RCC 7860 (cell line): ENCODE measurements around the gene SORCS2.

Experiments used
- DNase-seq: peaks from one replicate; pipeline ENCODE4 v3.0.0-alpha.2; 2015; ENCODE audit warnings: low spot score
- FAIRE-seq: peaks from 2 replicates; lab custom pipeline; 2012; peaks lifted over from hg19 to GRCh38; lab: Jason Lieb, UNC

The SORCS2 gene

GRCh38 chr4:7740866-7741525 is 548.7 kb downstream of the SORCS2 start:
- DNase-seq (no peak), FAIRE-seq (no peak)

DNA sequence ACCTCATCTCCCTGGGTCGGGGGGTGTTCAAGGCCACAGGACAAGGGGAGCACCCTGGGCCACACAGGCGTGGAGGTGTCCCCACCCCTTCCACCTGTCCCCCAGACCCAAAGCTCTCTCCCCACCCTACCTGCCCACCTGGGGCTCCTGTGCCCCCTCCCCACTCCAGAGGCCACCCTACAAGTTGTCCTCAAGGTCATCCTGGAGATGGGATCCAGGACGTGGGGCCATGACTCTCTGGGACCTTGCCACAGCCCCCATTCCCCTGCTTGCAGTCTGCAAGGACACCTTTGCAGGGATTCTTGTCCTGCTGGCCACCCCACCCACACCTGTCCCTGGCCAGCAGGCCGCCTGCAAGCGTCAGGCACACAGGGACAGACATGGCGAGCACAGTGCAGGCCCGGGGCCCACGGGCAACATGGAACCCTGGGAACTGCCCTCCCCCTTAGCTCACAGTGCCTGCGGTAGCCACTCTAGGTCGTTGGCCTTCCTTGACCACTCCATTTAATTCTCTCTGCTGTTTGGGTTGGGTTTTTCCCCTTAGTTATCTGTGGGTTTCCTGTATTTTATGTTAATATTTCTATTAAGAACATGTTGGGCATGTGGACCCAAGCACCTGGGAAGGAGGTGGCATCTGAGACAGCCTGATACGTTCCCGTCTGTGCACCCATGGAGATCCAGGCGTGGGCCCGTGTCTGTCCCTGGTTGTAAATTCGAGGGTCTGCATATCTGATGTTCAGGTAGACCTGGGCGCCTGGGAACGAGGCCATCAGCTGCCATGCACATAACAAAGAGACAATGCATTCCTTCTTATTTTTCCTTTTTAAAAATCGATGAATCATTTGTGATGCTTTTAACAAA is 549.8 kb downstream of the SORCS2 start:
- FAIRE-seq (no peak), DNase-seq (no peak)

DNA sequence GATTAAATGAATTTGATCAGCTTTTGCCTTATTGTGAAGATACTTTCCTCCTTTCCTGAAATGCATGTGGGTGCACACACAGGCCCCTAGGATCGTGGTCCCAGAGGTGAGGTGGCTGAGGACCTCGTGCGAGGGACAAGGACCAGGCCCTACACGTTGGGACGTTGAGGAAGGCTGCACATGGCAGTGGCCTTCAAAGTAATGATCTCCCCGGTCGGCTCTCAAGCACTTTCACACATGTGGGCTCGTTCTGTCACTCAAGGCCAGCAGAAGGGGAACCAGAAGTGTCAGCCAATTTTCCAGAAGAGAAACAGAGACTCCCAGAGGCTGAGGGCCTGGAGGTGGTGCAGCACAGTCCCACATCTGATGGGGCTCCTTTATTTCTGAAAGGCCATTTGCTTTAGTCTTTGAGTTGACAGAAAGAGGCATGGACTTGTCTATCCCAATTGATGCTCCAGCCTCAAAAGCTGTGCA is 550.5 kb downstream of the SORCS2 start:
- no peak for FAIRE-seq
- no peak for DNase-seq

GRCh38 chr4:7744142-7744804 is 551.9 kb downstream of the SORCS2 start:
- DNase-seq (no peak), FAIRE-seq (no peak)

DNA sequence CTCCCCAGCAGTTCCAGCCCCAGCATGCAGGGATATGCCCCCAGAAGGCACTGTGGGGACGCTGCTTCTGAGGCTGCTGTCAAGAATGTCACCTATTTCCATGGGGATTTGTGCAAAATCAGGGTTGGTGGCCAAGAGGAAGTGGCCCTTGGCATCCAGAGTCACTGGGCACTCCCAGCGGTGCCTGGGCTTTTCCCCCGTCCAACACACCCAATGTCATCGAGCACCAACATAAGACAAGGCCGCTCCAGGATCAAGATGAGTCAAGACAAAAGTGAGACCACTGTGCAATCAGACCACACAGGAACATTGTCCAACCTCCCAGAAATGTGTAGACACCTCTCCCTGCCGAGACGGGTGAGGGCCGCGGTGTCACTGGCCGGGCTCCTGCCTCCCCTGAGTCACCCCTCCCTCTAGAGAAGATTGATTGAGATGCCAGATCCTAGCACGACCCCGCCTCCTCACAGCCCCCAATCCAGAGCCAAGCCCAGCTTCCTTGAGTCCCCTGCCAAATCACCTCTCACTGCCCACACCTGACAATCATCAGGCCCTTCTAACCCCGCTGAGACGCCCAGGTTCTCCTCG is 553.1 kb downstream of the SORCS2 start:
- DNase-seq: no peak
- no peak for FAIRE-seq

DNA sequence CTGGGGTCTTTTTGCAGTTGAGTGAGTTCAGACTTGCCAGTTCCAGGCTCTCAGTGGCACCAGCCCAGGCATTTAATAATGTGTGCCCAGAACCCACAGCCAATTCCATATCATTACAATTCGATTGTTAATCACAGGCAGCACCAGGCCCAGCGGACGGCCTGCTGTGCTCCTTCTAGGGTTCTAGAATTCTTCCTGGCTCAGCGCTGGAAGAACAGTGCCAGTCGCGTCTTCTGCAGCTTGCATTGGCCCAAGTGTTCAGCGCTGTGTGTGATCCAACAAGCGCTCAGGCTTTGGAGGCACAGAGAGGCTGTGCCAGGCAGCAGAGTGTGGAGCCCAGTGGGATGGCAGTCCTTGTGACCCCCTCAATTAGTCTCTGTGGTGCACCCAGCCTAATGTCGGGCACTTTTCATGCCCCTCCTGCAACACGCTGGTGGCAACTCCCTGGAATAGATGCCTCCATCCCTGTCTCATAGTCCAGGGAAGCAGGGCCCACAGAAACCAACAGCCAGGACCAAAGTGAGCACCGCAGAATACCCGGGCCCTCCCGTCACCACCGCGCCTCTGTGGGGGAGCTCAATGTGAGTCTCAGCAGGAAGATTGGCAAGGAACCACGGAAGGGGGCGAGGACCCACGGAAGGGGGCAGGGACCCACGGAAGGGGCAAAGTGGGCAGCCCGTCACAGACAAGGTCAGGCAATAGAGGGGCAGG is 554.2 kb downstream of the SORCS2 start:
- no peak for FAIRE-seq
- no peak for DNase-seq

GRCh38 chr4:7747062-7747385 is 554.7 kb downstream of the SORCS2 start:
- FAIRE-seq (no peak), DNase-seq (no peak)

GRCh38 chr4:7747566-7747965 is 555.2 kb downstream of the SORCS2 start:
- no peak for DNase-seq
- no peak for FAIRE-seq

GRCh38 chr4:7750523-7750922 is 558.2 kb downstream of the SORCS2 start:
- FAIRE-seq (no peak), DNase-seq (no peak)

- DNase-seq: no peak
- FAIRE-seq: no peak
Measured at GRCh38 chr4:7750972-7751371, 558.6 kb downstream of the SORCS2 start.

DNA sequence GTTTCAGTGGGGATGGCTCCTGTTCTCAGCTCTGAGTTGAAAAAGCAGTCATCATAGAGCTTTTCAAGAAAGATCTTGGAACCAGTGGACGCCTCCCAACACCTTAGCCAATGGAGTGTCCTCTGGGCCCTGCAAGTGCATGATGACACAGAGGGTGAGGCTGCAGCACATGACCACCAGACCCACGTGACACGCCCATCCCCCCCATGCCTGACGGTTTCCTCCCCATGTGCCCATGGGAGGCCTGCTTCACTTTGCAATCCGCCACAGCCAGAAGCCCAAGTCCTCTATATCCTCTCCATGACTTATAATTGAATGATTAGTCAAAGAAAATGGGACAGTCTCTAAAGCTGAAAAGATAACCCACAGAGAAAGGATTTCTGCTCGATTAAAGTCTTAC is 560.3 kb downstream of the SORCS2 start:
- DNase-seq: no peak
- no peak for FAIRE-seq

- FAIRE-seq: no peak
Measured at GRCh38 chr4:7753271-7753670, 560.9 kb downstream of the SORCS2 start.

DNA sequence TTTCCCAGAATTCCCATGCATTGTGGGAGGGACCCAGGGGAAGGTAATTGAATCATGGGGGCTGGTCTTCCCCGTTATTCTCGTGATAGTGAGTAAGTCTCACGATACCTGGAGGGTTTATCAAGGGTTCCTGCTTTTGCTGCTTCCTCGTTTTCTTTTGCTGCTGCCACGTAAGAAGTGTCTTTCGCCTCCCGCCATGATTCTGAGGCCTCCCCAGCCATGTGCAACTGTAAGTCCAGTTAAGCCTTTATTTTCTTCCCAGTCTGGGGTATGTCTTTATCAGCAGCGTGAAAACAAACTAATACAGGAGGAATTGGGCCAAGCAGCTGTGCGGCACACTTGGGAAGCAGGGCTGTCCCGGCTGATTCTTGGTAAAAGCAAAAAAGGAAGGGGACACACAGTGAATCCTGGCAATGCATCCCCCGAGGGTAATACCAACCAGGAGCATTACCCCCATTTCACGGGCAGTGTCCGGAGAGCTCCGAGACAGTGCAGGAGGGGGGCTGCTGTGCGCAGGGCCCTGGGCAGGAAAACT is 561.7 kb downstream of the SORCS2 start:
- DNase-seq: no peak
- FAIRE-seq: no peak

More at GRCh38 chr4:7753271-7753670, 560.9 kb downstream of the SORCS2 start:
- DNase-seq: peak; percentile 58

DNA sequence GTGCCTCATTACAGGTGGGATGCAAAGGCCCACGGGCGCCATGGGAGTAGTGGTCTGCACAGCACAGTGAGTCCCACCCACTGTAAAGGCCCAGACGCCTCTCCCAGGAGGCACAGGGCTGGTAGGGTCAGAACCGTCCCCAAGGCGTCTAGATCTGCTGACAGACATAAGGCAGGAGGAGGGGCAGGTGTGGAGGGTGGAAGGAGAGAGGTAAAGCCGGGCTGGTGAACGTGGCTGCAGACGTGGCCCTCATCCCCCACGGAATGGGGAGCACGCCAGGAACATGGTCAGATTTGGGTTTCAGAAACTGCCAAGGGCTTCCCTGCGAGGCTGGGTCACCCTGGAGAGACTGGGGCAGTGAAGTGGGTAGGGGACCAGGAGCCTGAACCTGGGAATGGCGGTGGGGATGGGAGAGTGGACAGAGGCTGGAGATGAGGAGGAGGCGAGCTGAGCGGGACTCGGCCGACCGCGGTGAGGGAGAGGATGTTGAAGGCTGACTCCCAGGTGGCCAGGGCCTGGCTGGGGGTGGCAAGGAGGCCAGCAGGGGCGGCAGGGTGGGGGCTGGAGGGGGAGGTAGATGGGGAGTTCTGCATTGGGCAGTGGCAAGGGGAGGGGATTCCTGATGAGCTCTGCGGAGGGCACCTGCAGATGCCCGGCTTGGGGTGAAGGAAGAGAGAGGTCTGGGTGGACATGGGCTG is 562.4 kb downstream of the SORCS2 start:
- FAIRE-seq: no peak
- DNase-seq: no peak

DNA sequence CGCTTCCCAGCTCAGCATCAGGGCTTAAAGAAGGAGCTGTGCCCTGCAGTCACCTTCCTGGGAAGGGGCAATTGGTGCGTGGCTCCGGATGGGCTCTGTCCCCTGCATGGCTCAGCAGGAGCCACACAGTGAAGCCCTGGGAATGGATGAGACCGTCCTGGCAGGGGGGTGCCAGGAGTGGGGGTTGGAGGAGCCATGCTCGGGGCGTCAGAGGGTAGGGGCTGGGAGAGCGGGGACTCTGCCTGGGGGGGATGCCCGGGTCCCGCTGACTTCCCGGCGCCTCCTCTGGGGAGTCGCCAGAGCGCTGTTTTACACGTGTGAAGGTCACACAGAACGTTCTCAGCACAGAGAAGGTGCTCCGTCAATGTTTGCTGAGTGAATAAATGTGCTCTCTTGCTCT is 563.2 kb downstream of the SORCS2 start:
- FAIRE-seq: no peak

DNA sequence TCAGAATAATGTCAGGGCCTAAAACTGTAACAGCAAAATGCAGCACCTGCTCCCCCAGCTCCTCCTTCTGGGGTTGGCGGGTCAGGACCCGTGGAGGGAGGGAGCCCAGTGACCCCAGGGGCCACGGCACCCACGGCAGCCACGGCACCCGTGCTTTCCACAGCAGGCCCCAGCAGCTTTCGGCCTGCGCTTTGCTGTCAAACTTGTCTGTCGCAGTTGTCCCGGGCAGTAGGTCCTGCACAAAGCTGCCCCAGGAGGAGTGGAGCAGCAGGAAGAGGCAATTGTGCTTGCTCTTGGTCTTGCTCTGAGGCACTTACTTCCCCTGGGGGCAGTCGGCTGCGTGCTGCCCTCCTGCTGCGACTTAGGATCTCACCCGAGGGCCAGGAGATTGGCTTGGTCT is 563.7 kb downstream of the SORCS2 start:
- DNase-seq: no peak
- no peak for FAIRE-seq

More for the DNA sequence above, 563.2 kb downstream of the SORCS2 start:
- no peak for DNase-seq

GRCh38 chr4:7756561-7757355 is 564.4 kb downstream of the SORCS2 start:
- DNase-seq (peak; percentile 51), FAIRE-seq (no peak)

GRCh38 chr4:7757501-7758471 is 565.4 kb downstream of the SORCS2 start:
- DNase-seq (no peak), FAIRE-seq (no peak)
